Suppressor macrophage treated with lipopolysaccharide for 4 hours (primary cell): ENCODE results near the gene PRKAR2B.
"Not testable (repeated sequence)": the region's sequence is repeated elsewhere in the genome, so short reads cannot be mapped to it uniquely, and the experiment has no call there.

Experiments
- DNase-seq: peaks from one replicate; pipeline ENCODE4 v3.0.0-alpha.2; 2020

PRKAR2B gene

GRCh38 chr7:107125475-107125874, 81.0 kb downstream of the PRKAR2B start:
- no peak for DNase-seq

GRCh38 chr7:107128217-107128616, 83.7 kb downstream of the PRKAR2B start:
- no peak for DNase-seq

DNA sequence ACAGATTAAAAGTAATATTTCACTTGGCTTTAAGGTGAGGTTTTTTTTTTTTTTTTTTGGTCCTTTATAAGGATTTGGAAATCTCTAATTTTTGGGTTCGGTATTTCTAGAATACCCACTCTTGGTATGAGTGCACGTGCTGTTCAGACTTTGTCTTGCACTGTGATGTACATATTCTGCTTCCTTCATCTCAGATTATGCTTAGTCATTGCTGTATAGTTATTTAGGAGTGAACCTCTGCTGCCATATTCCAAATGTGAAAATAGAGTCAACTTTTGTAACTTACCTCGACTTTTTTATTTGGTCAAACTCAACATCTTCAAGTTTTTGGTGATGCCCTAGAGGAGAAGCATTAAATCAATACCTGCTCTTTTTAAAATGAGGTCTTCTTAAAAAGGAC, 84.2 kb downstream of the PRKAR2B start:
- DNase-seq = no peak

- no peak for DNase-seq
Observed at GRCh38 chr7:107130487-107131220, 86.1 kb downstream of the PRKAR2B start.

GRCh38 chr7:107133396-107133795, 88.9 kb downstream of the PRKAR2B start:
- DNase-seq = no peak

- no peak for DNase-seq
Observed at GRCh38 chr7:107138696-107139420, 94.4 kb downstream of the PRKAR2B start.

DNA sequence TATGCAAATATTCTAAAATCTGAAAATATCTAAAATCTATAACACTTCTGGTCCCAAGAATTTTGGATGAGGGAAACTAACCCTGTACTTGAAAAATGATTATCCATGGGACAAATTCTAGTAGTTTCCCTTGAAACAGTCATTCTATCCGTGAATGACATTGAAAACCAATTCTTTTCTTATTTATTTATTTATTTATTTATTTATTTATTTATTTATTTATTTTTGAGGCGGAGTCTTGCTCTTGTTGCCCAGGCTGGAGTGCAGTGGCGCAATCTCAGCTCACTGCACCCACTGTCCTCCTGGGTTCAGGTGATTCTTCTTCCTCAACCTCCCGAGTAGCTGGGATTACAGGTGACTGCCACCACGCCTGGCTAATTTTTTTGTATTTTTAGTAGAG, 99.4 kb downstream of the PRKAR2B start:
- not testable (repeated sequence) for DNase-seq

DNA sequence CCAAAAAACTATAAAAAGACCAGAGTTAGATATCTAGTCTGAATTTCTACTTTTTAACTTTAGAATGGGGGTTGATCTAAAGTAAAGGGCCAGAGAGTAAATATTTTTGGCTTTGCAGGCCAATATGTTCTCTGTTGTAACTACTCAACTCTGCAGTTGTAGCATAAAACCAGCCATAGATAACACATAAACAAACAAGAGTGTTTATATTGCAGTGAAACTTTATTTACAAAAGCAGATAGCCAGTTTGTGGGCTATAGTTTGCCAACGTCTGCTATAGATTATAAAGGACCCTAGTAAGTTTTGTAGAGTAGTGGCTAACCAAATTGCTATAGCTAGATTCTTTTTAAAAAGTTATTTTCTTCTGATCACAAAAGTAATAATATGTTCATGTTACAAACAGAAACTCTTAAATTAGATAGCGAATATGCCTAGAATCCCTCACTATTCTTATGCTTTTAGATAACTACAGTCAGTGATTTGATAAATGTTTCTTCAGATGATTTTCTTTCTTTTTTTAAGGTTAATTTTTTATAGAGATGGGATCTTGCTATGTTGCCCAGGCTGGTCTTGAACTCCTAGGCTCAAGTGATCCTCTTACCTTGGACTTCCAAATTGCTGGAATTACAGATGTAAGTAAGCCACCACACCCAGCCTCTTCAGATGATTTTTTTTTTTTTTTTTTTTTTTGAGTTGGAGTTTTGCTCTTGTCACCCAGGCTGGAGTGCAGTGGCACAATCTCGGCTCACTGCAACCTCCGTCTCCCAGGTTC, 100.7 kb downstream of the PRKAR2B start:
- DNase-seq = no peak

GRCh38 chr7:107147464-107148393, 103.2 kb downstream of the PRKAR2B start:
- DNase-seq = peak; percentile 56

DNA sequence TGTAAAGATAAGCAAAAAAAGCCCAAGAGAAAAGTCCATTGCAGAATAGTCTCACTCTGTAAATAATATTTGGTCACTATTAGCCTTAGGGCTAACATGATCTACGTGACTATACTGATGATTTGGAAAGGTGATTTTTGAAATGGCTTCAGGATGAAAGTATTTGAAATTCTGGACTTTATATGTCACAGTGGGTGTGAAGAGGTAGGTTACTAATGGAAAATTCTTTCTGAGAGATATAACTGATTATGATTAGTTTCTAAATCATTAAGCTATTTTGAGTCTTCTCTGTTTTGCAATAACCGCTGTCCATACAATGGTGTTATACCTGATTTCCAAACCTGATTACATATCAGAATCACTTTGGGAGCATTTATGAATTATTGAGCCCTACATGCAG, 104.2 kb downstream of the PRKAR2B start:
- no peak for DNase-seq

GRCh38 chr7:107149863-107150262, 105.4 kb downstream of the PRKAR2B start:
- DNase-seq = no peak

DNA sequence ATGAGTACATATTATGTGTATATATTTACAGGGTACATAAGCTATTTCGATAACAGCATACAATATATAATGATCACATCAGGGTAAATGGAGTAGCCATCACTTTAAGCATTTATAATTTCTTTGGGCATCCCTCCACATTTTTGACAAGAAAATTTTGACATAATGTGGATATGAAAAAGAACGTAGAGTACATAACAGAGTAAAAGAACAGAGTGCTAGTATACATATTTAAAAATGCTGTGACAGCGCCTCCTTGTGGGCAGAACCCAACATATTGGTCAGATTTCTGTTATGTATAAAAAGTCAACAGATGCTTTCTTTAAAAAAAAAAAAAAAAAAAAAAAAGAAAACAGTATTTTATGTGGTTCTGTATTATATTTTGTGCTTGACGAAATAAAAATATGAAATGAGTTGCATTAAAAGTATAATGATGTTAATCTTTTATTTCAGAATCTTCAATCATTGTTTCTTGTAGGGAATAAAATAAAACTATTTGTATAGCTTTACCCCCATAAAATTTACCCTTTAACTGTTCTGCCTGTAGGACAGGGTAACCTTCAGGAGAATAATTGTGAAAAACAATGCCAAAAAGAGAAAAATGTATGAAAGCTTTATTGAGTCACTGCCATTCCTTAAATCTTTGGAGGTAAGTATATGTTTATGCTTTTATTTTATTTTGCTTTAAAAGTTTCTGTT, 106.0 kb downstream of the PRKAR2B start:
- DNase-seq = peak; percentile 87

- DNase-seq = no peak
Observed at GRCh38 chr7:107151538-107151937, 107.0 kb downstream of the PRKAR2B start.

- DNase-seq = no peak
Observed at GRCh38 chr7:107152011-107152410, 107.5 kb downstream of the PRKAR2B start.

- DNase-seq = no peak
Observed at GRCh38 chr7:107154826-107155225, 110.3 kb downstream of the PRKAR2B start.

GRCh38 chr7:107155726-107156125, 111.2 kb downstream of the PRKAR2B start:
- DNase-seq = not testable (repeated sequence)

DNA sequence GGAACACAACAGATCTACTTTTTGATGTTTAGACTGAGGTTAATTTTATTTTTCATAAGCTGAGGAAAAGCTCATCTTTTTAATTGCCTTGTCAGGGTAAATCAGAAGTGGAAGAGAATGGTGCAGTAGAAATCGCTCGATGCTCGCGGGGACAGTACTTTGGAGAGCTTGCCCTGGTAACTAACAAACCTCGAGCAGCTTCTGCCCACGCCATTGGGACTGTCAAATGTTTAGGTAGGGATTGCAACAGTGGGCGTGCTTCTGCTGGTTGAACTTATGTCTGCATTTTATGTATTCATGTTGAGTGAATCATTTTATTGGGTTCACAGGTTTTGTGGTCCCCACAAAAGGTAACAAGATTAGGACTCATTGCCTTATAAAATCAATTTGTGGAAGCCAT, 112.6 kb downstream of the PRKAR2B start:
- DNase-seq = no peak

DNA sequence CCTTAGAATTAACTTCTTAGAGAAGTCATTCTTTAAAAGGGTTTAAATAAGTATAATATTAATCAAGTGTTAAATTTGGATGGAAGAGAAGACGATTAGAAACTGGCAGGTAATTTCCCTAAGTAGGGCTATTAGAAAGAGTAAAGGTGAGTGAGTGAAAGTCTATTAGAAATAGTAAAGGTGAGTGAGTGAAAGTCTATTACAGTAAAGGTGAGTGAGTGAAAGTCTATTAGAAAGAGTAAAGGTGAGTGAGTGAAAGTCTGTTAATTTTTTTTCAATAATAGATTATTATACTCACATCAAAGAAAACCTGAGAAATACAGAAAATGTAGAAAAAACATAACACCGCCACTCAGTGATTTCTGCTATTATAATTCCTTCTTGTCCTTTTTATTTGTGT, 113.5 kb downstream of the PRKAR2B start:
- DNase-seq = no peak

GRCh38 chr7:107160389-107160788, 115.9 kb downstream of the PRKAR2B start:
- DNase-seq = no peak

GRCh38 chr7:107161415-107161814, 116.9 kb downstream of the PRKAR2B start:
- no peak for DNase-seq

DNA sequence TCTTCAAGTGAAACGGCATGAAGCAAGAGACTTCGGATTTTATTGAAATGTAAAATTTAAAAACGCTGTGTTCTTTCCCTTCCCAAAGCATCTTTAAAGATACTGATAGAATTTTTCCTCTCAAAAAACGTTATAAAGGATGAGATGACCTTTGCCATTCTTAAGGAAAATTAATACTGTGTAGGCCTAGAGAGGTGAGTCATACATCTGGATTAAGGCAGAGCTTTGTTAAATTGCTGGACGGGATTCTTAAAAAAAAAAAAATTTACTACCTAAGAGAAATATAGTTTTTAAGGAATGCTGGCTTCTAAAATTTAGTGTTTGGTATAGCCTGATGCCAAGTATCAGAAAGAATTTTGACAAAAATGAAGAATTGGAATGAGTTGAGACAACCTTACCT, 118.0 kb downstream of the PRKAR2B start:
- no peak for DNase-seq

GRCh38 chr7:107164092-107164491, 119.6 kb downstream of the PRKAR2B start:
- DNase-seq = no peak
